Measurements from ENCODE around the gene RBM42. TPM values are rescaled to one million over a fixed set of nuclear protein-coding genes. Genes with fewer than 3 reads are reported as not detected.

Gene RBM42
- total and polyA plus RNA-seq, 2 of the 13 experiments (the other 11 are each of a cell fraction or from before 2014, with no cell fraction given), result 27.2 to 55.3 TPM

GRCh38 chr19:35673121-35673804 lies 44.4 kb downstream of the RBM42 start (continued):
- peak; percentile 53; the same call in 1 of the 2 replicates for TF ChIP-seq SPEN (CRISPR knock-in tag; IDR thresholded peaks at IDR 0.05; ENCODE audit: low read depth)
- TF ChIP-seq ZNF225 (CRISPR knock-in tag; IDR thresholded peaks at IDR 0.05), result 0 out of 2 replicates have a peak, but pooled peaks have one; percentile 38
- TF ChIP-seq ZBTB43 (CRISPR knock-in tag; conservative IDR thresholded peaks at IDR 0.05), result no peak
- TF ChIP-seq MIER2 (CRISPR knock-in tag; IDR thresholded peaks at IDR 0.05), result no peak
- no peak for TF ChIP-seq BCLAF1 (IDR thresholded peaks at IDR 0.05)
- TF ChIP-seq TRIM24 (CRISPR knock-in tag; IDR thresholded peaks at IDR 0.05), result no peak
- TF ChIP-seq HES4 (CRISPR knock-in tag; IDR thresholded peaks at IDR 0.05; ENCODE audit: borderline replicate concordance), result no peak
- TF ChIP-seq ZNF446 (CRISPR knock-in tag; IDR thresholded peaks at IDR 0.05), result no peak
- no peak for TF ChIP-seq ESRRA (CRISPR knock-in tag; IDR thresholded peaks at IDR 0.05; ENCODE audit: low read depth)
- no peak for TF ChIP-seq SMARCC2 (IDR thresholded peaks at IDR 0.05)
- TF ChIP-seq ZMYM2 (CRISPR knock-in tag; IDR thresholded peaks at IDR 0.05), result no peak
- no peak for TF ChIP-seq CREB3 (CRISPR knock-in tag; IDR thresholded peaks at IDR 0.05)
- TF ChIP-seq ZNF720 (CRISPR knock-in tag; IDR thresholded peaks at IDR 0.05), result no peak
- no peak for TF ChIP-seq TCF7 (IDR thresholded peaks at IDR 0.05; ENCODE audit: low read depth)
- no peak for TF ChIP-seq ELK4 (CRISPR knock-in tag; IDR thresholded peaks at IDR 0.05; ENCODE audit: borderline replicate concordance)
- TF ChIP-seq MAF1 (CRISPR knock-in tag; IDR thresholded peaks at IDR 0.05; ENCODE audit: borderline replicate concordance), result no peak
- TF ChIP-seq ZFP90 (CRISPR knock-in tag; IDR thresholded peaks at IDR 0.05; ENCODE audit: borderline replicate concordance), result no peak
- TF ChIP-seq SIN3A (IDR thresholded peaks at IDR 0.05; ENCODE audit: borderline replicate concordance, low read depth, low read length), result peak; percentile 36; the same call in 1 of the 2 replicates
- TF ChIP-seq PBX3 (CRISPR knock-in tag; IDR thresholded peaks at IDR 0.05; ENCODE audit: borderline replicate concordance), result no peak
- no peak for TF ChIP-seq NR2C2 (CRISPR knock-in tag; IDR thresholded peaks at IDR 0.05; ENCODE audit: borderline replicate concordance)
- TF ChIP-seq TEF (CRISPR knock-in tag; IDR thresholded peaks at IDR 0.05), result no peak
